OCI-LY7 (cell line): ENCODE measurements around the gene BTG2.

ENCODE experiments used
- EZH2phosphoT487 ChIP-seq: fragments of 200-600 bp; sonication (generic); IDR thresholded peaks from 2 replicates; pipeline ENCODE4 v1.6.1; 2018; ENCODE audit warnings: low read depth, borderline replicate concordance, mild to moderate bottlenecking, mixed run types, antibody characterized with exemption, low read length, moderate library complexity, mixed read lengths
- TF ChIP-seq, protein P1 (sequence below): fragments of 200-600 bp; sonication (generic); conservative IDR thresholded peaks from 2 replicates; pipeline ENCODE4 v1.5.1; 2014; ENCODE audit warnings: mild to moderate bottlenecking, antibody characterized with exemption, low read length, moderate library complexity, mixed read lengths

DNA sequence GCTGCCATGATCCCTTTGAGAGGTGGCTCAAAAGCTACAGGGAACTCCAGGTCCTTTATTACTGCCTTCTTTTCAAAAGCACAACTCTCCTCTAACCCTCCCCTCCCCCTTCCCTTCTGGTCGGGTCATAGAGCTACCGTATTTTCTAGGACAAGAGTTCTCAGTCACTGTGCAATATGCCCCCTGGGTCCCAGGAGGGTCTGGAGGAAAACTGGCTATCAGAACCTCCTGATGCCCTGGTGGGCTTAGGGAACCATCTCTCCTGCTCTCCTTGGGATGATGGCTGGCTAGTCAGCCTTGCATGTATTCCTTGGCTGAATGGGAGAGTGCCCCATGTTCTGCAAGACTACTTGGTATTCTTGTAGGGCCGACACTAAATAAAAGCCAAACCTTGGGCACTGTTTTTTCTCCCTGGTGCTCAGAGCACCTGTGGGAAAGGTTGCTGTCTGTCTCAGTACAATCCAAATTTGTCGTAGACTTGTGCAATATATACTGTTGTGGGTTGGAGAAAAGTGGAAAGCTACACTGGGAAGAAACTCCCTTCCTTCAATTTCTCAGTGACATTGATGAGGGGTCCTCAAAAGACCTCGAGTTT, 3.1 kb downstream of the BTG2 start:
- TF ChIP-seq, protein P1, sequence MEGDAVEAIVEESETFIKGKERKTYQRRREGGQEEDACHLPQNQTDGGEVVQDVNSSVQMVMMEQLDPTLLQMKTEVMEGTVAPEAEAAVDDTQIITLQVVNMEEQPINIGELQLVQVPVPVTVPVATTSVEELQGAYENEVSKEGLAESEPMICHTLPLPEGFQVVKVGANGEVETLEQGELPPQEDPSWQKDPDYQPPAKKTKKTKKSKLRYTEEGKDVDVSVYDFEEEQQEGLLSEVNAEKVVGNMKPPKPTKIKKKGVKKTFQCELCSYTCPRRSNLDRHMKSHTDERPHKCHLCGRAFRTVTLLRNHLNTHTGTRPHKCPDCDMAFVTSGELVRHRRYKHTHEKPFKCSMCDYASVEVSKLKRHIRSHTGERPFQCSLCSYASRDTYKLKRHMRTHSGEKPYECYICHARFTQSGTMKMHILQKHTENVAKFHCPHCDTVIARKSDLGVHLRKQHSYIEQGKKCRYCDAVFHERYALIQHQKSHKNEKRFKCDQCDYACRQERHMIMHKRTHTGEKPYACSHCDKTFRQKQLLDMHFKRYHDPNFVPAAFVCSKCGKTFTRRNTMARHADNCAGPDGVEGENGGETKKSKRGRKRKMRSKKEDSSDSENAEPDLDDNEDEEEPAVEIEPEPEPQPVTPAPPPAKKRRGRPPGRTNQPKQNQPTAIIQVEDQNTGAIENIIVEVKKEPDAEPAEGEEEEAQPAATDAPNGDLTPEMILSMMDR: no peak
- no peak for TF ChIP-seq EZH2phosphoT487
